Astrocyte (in vitro differentiated cells and primary cell): Measurements from ENCODE around the gene ACTN1. TPM values are rescaled to one million over a fixed set of nuclear protein-coding genes. Genes with fewer than 3 reads are reported as not detected.

Experiments used
- DNase-seq: peaks from one replicate; pipeline ENCODE4 v3.0.0-alpha.2; 2010; ENCODE audit warnings: low read depth
- FAIRE-seq: peaks from 2 replicates; lab custom pipeline; 2011; peaks lifted over from hg19 to GRCh38; lab: Jason Lieb, UNC
- H2AFZ ChIP-seq: 2 replicates; pipeline ENCODE4 v1.6.0; 2012; ENCODE audit warnings: low read depth, low read length, inconsistent platforms
- H3K27ac ChIP-seq: 2 replicates; pipeline ENCODE4 v1.5.1; 2011; ENCODE audit warnings: low read depth, low read length, inconsistent platforms
- H3K27me3 ChIP-seq: 2 replicates; pipeline ENCODE4 v1.6.0; 2011; ENCODE audit warnings: low read length, inconsistent platforms; ENCODE audit not compliant: insufficient read depth
- H3K36me3 ChIP-seq: 2 replicates; pipeline ENCODE4 v1.5.1; 2011; ENCODE audit warnings: low read length, inconsistent platforms; ENCODE audit not compliant: insufficient read depth
- H3K4me1 ChIP-seq: 2 replicates; pipeline ENCODE4 v1.5.1; 2011; ENCODE audit warnings: low read length, inconsistent platforms; ENCODE audit not compliant: insufficient read depth
- H3K4me2 ChIP-seq: 2 replicates; pipeline ENCODE4 v1.6.0; 2012; ENCODE audit warnings: low read length, inconsistent platforms
- H3K4me3 ChIP-seq: 2 replicates; pipeline ENCODE4 v1.5.1; 2011; ENCODE audit warnings: low read depth, mild to moderate bottlenecking, low read length, inconsistent platforms; ENCODE audit not compliant: insufficient read depth
- H3K79me2 ChIP-seq: 2 replicates; pipeline ENCODE4 v1.6.0; 2012; ENCODE audit warnings: mild to moderate bottlenecking, low read length, inconsistent platforms; ENCODE audit not compliant: insufficient read depth
- H3K9ac ChIP-seq: 2 replicates; pipeline ENCODE4 v1.6.0; 2012; ENCODE audit warnings: mild to moderate bottlenecking, low read length, inconsistent platforms
- H3K9me3 ChIP-seq: 2 replicates; pipeline ENCODE4 v1.5.1; 2012; ENCODE audit warnings: low read depth, mild to moderate bottlenecking, low read length, inconsistent platforms; ENCODE audit not compliant: insufficient read depth
- H4K20me1 ChIP-seq: 2 replicates; pipeline ENCODE4 v1.6.0; 2012; ENCODE audit warnings: low read length, inconsistent platforms; ENCODE audit not compliant: insufficient read depth
- H3K27ac Mint-ChIP-seq: one replicate; pipeline ENCODE4 v1.8.0; 2021; ENCODE audit warnings: mild to moderate bottlenecking, mixed read lengths; ENCODE audit not compliant: unreplicated experiment
- H3K27me3 Mint-ChIP-seq: one replicate; pipeline ENCODE4 v1.8.0; 2021; ENCODE audit warnings: low read depth, mixed read lengths; ENCODE audit not compliant: unreplicated experiment
- H3K36me3 Mint-ChIP-seq: one replicate; pipeline ENCODE4 v1.8.0; 2021; ENCODE audit warnings: low read depth, mixed read lengths; ENCODE audit not compliant: unreplicated experiment
- H3K4me1 Mint-ChIP-seq: one replicate; pipeline ENCODE4 v1.8.0; 2021; ENCODE audit warnings: low read depth, mixed read lengths; ENCODE audit not compliant: unreplicated experiment
- H3K4me3 Mint-ChIP-seq: one replicate; pipeline ENCODE4 v1.8.0; 2021; ENCODE audit warnings: mild to moderate bottlenecking, moderate library complexity, mixed read lengths; ENCODE audit not compliant: unreplicated experiment
- H3K9me3 Mint-ChIP-seq: one replicate; pipeline ENCODE4 v1.8.0; 2021; ENCODE audit warnings: mild to moderate bottlenecking, mixed read lengths; ENCODE audit not compliant: unreplicated experiment
- EZH2 ChIP-seq: IDR thresholded peaks from 2 replicates; pipeline ENCODE4 v1.6.1; 2012; ENCODE audit warnings: mild to moderate bottlenecking, low read length, inconsistent platforms; ENCODE audit not compliant: insufficient read depth
- total RNA-seq: library from RNA; stranded (reverse); gene quantifications from 2 replicates; pipeline ENCODE4 v1.2.1, GENCODE V29; 2021
- TF ChIP-seq, protein P1 (sequence below): IDR thresholded peaks from 2 replicates; pipeline ENCODE4 v1.5.1; 2011; ENCODE audit warnings: low read depth, mild to moderate bottlenecking, inconsistent platforms, low read length, moderate library complexity; ENCODE audit not compliant: insufficient read depth

Gene ACTN1
- total RNA-seq, 1 donor from 2014 or later, result 1,163 TPM

DNA sequence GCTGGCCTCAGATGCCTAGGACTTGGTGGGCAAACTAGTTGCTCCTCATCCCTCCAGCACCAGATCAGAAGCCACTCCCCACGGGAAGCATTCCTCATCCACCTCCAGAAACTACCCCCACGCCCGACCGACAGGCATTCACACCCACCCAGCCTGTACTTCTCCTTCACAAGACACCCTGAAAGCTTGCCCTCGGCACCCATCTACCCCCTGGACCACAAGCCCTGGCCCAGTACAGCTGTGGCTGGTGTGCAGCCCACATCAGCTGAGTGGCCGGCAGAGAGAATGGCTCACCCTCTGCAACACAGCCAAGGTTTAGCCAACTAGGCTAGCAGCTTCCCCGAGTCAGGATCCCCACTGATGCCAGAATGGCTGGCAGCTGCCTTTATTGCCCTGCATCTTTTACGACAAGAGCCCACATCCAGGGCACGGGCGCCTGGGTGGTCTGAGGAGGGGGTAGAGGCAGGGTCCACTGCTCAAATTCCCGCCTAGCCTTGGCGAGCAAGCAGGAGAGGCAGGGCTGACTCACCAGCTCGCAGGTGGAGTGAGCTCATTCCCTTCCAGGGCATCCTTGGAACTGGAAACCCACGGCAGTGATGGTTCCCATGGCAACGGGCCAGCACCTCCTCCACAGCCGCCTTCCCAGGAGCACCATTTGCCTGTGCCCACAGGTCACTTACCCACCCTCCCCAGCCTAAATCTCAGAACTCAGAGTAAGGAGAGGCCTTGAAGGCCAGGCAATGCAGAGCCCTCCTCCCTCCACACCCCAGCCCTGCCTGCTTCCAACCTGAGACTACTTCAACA, 17.1 kb downstream of the ACTN1 start:
- peaks cover 81% of the 10 kb centered on the region for H3K4me1 Mint-ChIP-seq

DNA sequence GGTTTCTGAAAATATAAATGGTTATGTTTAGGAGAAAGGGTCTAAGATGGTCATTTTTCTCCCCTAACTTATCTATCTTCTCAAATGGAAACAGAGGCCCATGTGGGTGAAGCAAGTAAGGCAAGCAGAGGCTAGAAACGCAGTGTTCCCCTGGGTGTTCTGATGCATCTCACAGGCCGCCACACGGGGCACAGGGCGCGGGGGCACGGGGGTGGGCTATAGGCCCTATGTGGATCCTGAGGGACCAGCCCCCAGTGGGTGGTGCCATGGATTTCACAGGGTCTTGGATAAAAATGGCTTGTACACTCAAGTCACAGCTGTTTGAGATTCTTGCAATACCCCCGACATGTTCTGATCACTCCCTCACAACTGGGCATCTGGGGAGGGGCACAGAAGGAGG, 17.7 kb downstream of the ACTN1 start:
- Histone ChIP-seq H3K27me3 (no peaks in the 10 kb centered on the region), H3K79me2 (peaks cover 100% of the 10 kb centered on the region), H3K9ac (peak overlapping the region; percentile 53), H3K4me3 (no peak overlapping the region), H3K4me1 (peaks cover 79% of the 10 kb centered on the region), H3K4me2 (peak overlapping the region; percentile 47), H3K36me3 (peaks cover 42% of the 10 kb centered on the region), H2AFZ (no peak overlapping the region), H3K27ac (peak overlapping the region; percentile 72), H4K20me1 (peaks cover 100% of the 10 kb centered on the region), H3K9me3 (no peaks in the 10 kb centered on the region)
- Mint-ChIP-seq H3K4me3 (peak overlapping the region; percentile 12), H3K27me3 (no peaks in the 10 kb centered on the region), H3K4me1 (peaks cover 81% of the 10 kb centered on the region), H3K27ac (peak overlapping the region; percentile 83), H3K36me3 (peaks cover 26% of the 10 kb centered on the region), H3K9me3 (no peaks in the 10 kb centered on the region)
- FAIRE-seq (no peak), DNase-seq (no peak)
- TF ChIP-seq, protein P1, sequence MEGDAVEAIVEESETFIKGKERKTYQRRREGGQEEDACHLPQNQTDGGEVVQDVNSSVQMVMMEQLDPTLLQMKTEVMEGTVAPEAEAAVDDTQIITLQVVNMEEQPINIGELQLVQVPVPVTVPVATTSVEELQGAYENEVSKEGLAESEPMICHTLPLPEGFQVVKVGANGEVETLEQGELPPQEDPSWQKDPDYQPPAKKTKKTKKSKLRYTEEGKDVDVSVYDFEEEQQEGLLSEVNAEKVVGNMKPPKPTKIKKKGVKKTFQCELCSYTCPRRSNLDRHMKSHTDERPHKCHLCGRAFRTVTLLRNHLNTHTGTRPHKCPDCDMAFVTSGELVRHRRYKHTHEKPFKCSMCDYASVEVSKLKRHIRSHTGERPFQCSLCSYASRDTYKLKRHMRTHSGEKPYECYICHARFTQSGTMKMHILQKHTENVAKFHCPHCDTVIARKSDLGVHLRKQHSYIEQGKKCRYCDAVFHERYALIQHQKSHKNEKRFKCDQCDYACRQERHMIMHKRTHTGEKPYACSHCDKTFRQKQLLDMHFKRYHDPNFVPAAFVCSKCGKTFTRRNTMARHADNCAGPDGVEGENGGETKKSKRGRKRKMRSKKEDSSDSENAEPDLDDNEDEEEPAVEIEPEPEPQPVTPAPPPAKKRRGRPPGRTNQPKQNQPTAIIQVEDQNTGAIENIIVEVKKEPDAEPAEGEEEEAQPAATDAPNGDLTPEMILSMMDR, result no peak
- no peak for TF ChIP-seq EZH2

More for the DNA sequence above, 17.1 kb downstream of the ACTN1 start:
- H3K4me3 ChIP-seq, result no peak overlapping the region
- no peaks in the 10 kb centered on the region for H3K27me3 Mint-ChIP-seq
- H4K20me1 ChIP-seq, result peaks cover 100% of the 10 kb centered on the region
- DNase-seq (peak; percentile 80), FAIRE-seq (no peak)
- H3K4me2 ChIP-seq, result peak overlapping the region; percentile 47
- H2AFZ ChIP-seq, result no peak overlapping the region
- no peaks in the 10 kb centered on the region for H3K9me3 Mint-ChIP-seq
- peak overlapping the region; percentile 53 for H3K9ac ChIP-seq
- H3K4me1 ChIP-seq, result peaks cover 79% of the 10 kb centered on the region
- no peak for TF ChIP-seq EZH2
- TF ChIP-seq, protein P1, result no peak
- H3K36me3 Mint-ChIP-seq, result peaks cover 22% of the 10 kb centered on the region
- H3K27me3 ChIP-seq, result no peaks in the 10 kb centered on the region
- H3K27ac Mint-ChIP-seq, result peak overlapping the region; percentile 87
- H3K4me3 Mint-ChIP-seq, result peak overlapping the region; percentile 71
- H3K36me3 ChIP-seq, result peaks cover 37% of the 10 kb centered on the region
- H3K9me3 ChIP-seq, result no peaks in the 10 kb centered on the region
- H3K79me2 ChIP-seq, result peaks cover 100% of the 10 kb centered on the region
- H3K27ac ChIP-seq, result peak overlapping the region; percentile 72

DNA sequence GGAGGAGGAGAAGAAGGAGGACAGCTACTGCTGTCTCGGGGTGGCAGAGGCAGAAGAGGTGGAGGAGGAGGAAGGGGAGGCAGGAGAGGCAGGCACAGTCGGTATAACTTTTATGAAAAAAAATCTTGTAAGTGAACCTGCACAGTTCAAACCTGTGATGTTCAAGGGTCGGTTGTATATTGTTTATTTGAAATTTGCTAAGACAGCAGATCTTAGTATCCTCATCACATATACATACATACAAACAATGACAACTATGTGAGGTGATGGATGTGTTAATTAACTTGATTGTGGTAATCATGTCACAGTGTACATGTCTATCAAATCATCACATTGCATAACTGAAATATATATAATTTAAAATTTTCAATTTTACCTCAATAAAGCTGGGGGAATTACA, 19.0 kb downstream of the ACTN1 start:
- FAIRE-seq, result no peak
- Histone ChIP-seq H3K27ac (no peak overlapping the region), H3K9me3 (no peaks in the 10 kb centered on the region)

More for the DNA sequence above, 19.0 kb downstream of the ACTN1 start:
- Histone ChIP-seq H4K20me1 (peaks cover 100% of the 10 kb centered on the region), H3K9ac (peak overlapping the region; percentile 45), H3K4me2 (no peak overlapping the region), H3K36me3 (peaks cover 42% of the 10 kb centered on the region), H2AFZ (no peak overlapping the region), H3K4me3 (no peak overlapping the region), H3K79me2 (peaks cover 100% of the 10 kb centered on the region), H3K4me1 (peaks cover 80% of the 10 kb centered on the region), H3K27me3 (no peaks in the 10 kb centered on the region)
- Mint-ChIP-seq H3K27ac (peak overlapping the region; percentile 0), H3K4me1 (peaks cover 83% of the 10 kb centered on the region), H3K9me3 (no peaks in the 10 kb centered on the region), H3K4me3 (peak overlapping the region; percentile 11), H3K36me3 (peaks cover 25% of the 10 kb centered on the region), H3K27me3 (no peaks in the 10 kb centered on the region)
- TF ChIP-seq, protein P1, result no peak
- no peak for TF ChIP-seq EZH2
- DNase-seq, result no peak
